ENCODE data around the gene ZNF672.

- TF ChIP-seq ZNF274 (IDR thresholded peaks at IDR 0.05; ENCODE audit: low read depth, low read length) (no peak), SUZ12 (IDR thresholded peaks at IDR 0.05; ENCODE audit: extremely low read depth, insufficient read depth, insufficient read length) (no peak), YY1 (IDR thresholded peaks at IDR 0.05; ENCODE audit: insufficient read depth, insufficient read length) (no peak)
Measured at GRCh38 chr1:248834343-248834940, 3.6 kb upstream of the ZNF672 start.
